ENCODE data around the gene TMEM42.
A peak's percentile ranks its signal among the peaks of the same experiment; 100 is the strongest.

The TMEM42 gene

DNA sequence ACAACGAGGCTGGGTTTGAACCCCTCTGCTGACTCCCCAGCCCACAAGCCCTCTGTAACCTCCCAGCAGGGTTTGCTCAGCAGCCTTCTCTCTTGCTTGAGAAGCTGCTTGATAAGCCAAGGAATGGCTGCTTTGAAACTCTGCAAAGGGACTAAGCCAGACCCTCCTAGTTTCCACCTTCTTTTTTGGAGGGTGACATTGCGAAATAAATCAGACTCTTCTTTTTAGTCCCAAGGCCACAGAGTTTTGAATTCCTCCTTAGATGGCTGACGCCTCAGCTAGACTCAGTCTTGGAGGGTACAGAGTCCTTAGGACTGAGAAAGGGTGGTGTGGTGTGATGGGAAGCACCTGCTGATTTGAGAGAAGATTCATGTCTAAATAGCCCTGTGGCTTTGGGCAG is 13.9 kb downstream of the TMEM42 start:
- no peak for DNase-seq

DNA sequence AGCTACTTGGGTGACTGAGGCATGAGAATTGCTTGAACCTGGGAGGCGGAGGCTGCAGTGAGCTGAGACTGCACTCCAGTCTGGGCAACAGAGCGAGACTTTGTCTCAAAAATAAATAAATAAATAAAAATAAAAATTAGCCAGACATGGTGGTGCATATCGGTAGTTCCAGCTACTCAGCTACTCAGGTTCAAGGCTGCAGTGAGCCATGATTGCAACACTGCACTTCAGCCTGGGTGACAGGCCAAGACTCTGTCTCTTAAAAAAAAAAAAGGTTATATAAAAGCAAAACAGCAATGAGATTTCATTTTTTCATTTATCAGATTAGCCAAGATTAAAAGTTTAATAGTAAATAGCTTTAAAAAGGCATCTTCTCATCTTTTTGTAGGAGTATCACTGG is 15.6 kb downstream of the TMEM42 start:
- no peak for DNase-seq

DNA sequence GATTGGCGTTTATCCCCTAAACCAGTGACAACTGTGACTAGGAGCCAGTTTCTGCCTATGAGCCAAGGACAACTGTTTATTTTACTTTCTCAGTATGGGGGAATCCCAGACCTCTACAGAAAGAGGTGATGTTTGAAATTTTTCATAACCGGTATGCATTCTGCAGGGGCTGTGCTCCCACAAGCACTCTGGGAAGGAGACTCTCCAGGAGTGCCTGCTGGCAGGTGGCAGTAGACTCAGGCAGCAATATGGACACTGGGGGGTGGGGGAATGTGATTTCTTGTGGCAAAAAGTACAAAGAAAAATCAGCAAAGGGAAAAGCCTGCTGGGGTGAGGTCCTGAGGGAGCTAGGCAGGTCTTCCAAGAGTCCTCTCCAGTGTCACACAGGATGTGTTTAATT is 18.6 kb downstream of the TMEM42 start:
- DNase-seq: no peak

DNA sequence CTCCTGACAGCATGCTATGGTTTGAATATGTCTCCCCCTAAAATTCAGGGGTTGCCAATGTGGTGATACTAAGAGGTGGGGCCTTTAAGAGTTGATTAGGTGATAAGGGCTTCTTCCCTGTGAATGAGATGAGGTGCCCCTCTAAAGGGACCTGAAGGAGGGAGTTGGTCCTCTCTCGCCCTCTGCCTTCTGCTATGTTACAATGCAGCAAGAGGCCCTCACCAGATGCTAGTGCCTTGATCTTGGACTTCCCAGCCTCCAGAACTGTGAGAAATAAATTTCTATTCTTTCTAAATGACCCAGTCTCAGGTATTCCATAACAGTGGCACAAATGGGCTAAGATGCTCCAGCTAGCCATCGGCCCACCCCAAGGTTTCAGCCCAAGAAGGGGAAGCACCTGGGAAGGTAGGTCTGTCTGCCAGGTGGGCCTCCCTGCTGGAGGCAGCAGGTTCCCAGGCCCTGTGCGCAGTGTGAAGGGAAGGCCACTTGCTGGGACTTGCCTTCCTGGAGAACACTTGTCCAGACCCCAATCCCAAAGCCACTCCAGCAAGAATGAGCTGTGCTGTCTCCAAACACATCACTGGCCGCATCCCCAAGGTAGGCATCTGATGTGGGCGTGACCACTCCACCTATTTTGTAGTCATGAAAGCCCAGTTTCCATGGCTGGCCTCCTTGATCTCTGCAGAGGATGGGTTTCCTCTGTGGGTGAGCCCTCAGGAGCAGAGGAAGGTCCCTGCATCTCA is 21.7 kb downstream of the TMEM42 start:
- no peak for DNase-seq

DNA sequence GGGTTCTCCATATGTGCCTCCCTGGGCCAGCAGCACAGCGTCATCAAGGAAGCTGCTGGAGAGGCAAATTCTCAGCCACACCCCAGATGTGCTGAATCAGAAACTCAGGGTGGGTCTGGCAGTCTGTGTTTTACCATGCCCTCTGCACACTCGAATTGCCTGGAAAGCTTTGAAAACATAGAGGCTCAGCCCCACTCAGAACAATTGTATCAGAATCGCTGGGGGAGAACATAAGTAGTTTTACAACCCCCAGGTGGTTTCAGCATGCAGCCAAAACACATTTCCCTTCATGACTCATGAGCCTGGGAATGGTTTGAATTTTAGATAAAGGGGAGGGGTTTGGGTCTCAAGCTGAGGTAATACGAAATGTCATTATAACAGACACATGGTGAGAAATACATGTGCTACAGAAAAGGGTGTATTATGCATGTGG is 22.3 kb downstream of the TMEM42 start:
- DNase-seq: no peak

DNA sequence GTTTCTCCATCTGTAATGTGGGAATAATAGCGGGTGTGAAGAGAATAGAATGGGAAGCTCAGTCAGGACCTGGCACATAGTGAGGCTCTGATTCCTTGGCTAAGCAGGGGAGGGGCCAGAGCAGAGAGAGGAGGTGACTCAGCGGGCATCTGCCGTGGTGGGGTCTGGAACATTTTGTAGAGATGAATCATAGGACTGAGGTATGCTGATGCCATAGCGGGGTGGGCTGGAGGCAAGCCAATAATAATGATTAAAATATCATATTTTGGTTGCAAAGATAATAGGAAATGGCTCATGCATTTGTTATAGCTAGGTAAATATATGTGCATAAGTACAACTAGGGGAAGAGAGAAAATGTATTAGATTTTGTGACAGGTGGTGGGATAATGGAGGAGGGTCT is 23.9 kb downstream of the TMEM42 start:
- DNase-seq: no peak

DNA sequence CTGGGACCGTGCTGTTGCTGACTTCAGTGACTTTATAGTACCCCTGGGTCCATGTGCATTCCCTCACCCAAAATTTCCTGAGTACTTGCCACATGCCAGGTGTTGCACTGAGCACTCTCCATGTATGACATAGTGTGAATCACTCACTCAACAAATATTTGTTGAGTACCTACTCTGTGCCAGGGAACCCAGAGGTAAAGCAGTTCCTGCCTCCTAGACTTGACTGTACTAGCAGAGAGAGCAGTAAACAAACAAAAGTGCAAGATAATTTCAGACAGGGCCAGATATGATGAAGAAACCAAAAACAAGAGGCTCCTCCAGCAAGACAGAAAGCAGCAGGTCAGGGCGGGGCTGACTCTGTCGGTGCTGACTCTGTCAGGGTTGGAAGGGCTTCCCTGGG is 24.8 kb downstream of the TMEM42 start:
- no peak for DNase-seq

DNA sequence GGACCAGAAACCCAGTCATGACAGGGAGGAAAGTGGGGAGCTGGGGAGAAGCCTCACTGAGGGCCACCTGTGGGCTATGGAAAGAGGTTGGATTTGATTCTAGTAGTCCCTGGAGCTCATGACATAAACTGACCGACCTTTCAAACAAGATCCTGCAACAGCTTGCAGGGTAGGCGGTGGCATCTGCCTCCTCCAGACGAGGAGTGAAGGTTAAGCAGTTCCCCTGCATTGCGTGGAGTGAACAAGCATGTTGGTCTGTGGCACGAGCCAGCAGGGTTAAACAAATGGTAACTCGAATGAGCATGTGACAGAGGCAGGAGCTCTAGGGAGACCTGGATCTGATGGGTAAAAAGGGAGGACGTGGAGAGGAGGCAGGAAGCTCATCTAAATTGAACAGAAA is 25.4 kb downstream of the TMEM42 start:
- DNase-seq: no peak

DNA sequence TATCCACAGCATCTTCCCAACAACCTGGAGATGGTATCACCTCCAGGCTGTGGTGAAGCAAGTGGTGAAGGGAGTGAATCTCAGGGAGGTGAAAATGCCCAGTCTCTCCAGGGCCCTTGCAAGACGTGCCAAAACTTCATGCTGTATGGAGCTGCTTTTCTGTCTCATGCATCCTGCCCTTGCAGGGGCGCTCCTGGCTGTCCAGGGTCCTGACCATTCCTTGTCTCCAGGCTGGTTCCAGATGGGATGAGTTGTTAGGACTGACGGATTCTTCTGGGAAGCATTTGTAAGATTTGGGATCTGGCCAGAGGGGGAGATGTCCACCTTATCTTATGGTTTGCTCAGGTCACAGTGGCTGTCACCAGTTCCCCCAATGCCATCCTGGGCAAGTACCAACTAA is 28.5 kb downstream of the TMEM42 start:
- no peak for DNase-seq

DNA sequence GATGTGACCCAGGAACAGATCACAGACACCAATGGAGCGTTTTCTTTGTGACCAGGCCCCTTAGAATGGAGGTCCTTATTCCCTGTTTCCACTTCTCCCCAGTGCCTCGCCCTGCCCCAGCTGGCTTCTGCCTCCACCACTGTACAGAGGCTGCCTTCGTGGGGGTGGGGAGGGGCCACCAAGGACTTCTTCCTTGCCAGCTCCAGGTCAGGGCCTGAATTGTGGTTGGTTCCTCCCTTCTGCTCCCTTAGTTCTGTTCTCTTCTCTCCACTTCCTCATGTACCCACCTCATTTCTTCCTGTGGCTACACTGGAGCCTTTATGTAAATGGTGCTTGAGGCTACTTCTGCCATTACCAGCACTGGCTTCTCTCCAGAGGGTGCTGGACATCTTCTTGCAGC is 29.1 kb downstream of the TMEM42 start:
- no peak for DNase-seq

DNA sequence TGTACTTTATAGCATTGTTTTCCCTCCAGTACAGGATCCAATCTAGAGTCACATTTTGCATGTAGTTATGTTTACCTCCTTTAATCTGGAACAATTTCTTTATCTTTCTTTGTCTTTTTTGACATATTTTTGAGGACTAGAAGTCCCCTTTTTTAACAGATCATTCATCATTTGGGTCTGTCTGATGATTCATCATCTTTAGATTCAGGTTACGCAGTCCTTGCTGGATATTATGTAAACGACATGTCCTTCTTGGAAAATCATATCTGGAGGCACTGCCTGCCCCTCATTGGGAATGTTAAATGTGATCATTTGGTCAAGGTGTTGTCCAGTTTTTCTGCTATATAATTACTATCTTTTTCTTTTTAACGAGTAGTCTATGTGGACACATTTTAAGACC is 31.0 kb downstream of the TMEM42 start:
- no peak for DNase-seq

DNA sequence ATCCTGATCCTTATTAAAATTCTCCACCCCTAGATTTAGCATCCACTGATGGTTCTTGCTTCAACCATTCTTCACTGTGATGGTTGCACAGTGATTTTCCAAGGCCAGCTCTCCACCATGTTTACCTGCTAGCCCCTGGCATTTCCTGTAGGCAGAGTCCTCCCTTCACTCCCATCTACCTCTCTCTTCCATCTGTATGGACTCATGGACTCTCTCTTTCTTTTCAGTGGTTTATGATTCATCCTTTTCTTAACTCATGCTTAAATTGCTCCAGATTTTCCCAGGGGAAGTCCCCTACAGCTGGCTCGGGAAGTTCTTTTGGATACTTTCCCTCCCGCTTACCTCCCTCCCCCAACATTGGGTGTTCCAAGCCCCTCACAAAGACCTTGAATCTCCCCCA is 31.4 kb downstream of the TMEM42 start:
- DNase-seq: no peak

DNA sequence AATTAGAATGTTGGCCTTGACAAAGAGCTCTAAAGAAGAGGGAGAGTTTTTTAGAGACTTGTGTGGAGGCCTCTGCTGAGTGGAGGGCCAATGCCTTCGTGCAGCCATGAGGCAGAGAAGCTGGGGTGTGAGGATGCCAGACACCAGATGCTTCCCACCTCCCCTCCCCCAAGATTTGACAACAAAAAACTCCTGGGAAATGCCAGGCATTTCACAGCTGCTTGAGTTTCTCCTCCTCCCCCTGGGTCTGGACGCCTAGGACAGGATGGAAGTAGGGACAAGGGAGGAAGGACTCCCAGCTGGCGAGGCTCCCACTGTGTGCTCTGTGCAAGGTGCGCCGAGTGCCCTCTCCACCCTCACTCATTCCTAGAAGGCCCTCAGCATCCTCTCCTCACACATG is 32.8 kb downstream of the TMEM42 start:
- no peak for DNase-seq

DNA sequence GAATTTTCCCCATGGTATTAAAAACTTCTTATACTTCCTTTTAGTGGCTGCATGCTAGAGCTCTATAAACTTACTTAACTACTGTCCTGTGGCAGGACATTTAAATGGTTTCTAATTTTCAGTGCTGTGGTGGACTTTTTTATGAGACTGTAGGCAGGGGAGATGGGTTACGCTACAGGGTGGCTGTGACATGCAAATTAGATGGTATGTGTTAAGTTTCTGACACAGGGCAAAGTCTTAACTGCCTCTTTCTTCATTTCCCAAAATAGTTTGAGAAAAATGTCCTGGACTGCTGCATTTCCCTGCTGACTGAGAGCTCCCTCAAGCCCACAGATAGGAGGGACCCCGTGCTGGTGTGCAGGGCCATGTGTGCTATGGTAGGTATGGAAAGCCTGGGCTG is 34.7 kb downstream of the TMEM42 start:
- no peak for DNase-seq

DNA sequence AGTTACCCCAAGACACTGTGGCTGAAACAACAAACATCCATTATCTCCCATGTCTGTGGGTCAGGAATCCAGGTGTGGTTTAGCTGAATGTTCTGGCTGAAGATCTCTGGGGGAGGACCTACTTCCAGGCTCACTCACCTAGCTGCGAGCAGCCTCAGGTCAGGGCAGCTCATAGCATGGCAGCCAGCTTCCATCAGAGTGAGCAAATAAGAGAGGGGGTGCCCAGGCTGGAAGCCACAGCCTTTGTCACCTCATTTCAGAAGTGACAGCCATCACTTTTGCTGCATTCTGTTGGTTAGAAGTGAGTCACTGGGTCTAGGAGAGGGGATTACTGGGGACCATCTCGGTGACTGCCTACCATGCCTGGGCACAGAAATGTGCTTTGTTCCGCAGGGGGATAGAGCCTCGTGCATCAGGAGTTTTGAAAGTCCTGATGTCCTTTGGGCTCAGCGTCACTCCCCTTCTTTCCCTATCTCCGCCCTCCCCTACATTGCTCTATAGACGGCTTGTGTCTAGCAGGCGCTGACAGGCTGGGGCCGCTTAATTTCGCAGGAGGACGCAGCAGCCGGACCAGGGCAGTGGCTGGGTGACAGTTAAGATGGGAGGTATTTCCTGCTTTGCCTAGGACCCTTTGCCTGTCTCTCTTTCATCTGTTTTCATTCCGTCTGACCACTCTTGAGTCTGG is 38.1 kb downstream of the TMEM42 start:
- DNase-seq: no peak

DNA sequence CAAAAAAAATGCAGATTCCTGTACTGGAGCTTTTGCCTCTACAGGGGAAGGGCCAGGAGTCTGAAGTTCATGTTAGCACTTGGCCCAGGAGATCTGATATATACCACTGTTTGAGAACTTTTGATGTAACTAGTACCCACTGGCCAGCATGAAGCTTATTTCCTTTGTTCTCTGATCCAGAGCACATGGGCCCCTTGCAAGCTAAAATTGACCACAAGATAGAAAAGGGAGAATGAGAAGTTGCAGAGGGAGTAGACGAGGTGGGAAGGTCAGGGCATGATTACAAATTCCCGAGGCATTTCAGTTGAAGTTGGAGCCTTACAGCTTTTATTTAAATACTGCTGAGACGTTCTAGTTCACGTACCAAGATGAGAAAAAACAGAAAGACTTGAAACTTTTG is 40.9 kb downstream of the TMEM42 start:
- DNase-seq: no peak

DNA sequence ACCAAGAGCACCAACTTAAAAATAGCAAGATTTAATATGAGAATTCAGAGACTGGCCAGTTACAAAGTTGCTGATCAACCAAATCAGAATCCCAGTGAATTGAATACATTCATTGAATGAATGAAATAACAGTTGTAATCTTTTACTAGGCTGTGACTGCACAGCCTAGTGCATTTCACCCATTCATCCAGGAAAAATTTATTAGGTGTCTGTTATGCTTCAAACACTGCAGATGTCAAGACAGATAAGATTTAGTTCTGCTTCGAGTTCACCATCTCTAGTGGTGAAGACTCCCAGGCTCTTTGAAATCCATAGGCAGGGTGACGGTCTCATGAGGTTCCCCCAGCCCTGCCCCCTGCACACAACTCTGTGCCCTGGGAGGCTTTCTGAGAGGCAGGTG is 41.6 kb downstream of the TMEM42 start:
- no peak for DNase-seq

DNA sequence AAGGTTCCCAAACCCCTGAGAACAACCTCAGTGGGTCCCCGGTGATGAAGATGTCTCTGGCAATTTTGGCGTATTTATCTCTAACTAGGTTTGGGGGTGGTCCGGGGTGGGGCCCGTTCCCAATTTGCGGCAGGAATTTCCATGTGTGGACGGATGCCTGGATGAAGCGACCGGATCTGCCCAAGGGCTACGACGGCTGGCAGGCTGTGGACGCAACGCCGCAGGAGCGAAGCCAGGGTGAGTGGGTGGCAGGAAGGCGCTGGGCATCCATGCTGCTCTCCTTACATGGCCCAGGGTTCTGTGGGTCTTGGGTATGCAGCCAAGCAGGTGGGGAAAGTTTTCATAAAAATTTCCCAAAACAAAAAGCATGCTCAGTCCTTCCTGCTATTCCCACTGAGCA is 42.0 kb downstream of the TMEM42 start:
- DNase-seq: no peak

DNA sequence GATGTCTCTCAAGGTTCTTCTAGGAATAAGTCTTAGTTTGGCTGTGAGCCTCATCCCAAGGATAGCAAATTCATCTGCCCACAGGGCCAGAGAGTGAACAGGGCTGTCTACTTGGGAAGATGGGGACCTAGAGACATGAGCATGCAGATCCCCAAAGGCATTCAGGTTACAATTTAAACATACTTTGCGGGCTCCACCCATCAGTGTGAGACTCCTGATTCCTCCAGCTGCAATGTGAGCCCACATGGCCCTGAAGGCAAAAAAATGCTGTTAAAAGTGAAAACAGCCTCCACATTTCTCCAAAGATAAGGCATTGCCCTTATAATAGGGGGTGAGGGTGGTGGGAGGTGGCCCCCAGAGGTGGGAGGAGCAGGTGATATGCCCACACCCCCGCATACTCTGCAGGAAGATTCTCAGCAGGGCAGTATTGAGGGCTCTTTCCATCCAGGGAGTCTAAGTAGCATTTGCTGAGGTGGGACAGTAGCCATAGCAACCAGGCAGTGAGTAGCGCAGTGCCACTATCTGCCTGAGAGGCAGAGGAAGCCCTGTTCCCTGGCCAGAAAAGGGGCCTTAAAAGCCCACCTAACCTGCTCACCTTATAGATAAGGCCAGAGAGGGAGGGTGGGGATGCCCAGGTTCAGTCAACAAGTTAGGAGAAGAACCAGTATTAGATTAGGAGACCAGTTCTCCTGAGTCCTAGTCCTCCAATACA is 43.9 kb downstream of the TMEM42 start:
- DNase-seq: no peak

DNA sequence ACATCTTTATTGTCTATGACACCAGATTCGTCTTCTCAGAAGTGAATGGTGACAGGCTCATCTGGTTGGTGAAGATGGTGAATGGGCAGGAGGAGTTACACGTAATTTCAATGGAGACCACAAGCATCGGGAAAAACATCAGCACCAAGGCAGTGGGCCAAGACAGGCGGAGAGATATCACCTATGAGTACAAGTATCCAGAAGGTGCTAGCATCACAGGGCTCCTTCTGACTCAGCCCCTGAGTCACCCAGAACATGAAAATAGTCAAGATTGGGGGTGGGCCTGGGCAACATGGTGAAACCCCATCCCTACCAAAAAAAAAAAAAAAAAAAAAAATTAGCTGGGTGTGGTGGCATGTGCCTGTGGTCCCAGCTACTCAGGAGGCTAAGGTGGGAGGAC is 45.3 kb downstream of the TMEM42 start:
- peak; percentile 24 for DNase-seq

DNA sequence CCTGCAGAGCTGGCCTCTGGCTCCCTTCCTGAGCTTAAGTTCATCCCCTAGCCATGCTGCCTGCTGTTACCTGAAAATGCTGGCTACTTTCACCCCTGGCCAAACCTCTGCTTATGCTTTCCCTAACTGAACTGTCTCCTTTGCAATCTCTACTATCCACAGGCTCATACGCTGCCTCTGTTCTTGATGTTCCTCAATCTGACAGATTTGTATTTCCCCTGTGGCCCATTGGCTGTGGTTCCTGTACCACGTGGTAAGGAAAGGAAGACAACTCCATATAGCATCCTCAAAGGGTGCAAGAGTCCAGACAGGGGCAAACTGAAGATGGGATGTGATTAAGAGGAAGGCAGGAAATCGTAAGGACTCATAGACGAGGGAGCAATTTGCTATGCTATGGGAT is 45.9 kb downstream of the TMEM42 start:
- no peak for DNase-seq

DNA sequence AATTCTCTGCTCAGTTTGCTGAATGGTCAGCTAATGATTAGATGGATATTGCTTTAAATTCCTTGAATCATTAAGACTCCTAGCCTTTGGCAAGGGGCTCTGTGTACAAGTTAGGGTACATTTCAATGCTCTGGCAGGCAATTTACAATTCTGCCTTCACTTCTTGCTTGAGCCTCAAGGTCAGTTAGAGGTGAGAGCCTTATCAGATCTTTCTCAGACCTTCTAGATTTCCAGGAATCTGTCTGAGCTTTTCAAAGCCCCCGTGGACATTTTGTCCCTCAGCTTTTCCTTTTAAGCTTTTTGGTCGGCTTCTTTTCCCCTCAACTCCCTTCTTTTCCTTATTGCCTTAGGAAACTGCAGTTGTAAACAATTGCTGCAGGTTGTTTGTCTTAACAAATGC is 47.4 kb downstream of the TMEM42 start:
- DNase-seq: no peak

DNA sequence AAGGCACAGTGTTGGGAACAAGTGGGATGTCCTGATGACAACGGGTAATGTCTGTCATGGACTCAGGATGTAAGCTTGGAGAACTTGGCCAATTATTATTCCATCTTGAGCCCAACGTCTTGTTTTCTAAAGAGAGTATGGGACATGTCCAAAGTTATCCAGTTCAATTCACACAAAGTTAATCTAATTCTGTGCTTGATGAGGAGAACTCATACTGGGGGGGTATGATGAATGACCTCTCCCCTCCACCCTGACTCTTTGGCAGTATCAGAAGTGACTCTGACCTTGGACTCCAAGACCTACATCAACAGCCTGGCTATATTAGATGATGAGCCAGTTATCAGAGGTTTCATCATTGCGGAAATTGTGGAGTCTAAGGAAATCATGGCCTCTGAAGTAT is 49.0 kb downstream of the TMEM42 start:
- no peak for DNase-seq

DNA sequence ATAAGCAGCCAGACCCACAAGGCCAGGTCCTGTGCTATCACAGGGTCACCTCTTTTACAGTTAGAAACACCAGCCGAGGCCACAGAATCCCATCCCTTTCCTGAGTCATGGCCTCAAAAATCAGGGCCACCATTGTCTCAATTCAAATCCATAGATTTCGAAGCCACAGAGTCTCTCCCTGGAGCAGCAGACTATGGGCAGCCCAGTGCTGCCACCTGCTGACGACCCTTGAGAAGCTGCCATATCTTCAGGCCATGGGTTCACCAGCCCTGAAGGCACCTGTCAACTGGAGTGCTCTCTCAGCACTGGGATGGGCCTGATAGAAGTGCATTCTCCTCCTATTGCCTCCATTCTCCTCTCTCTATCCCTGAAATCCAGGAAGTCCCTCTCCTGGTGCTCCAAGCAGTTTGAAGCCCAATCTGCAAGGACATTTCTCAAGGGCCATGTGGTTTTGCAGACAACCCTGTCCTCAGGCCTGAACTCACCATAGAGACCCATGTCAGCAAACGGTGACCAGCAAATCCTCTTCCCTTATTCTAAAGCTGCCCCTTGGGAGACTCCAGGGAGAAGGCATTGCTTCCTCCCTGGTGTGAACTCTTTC is 52.3 kb downstream of the TMEM42 start:
- peak; percentile 77 for DNase-seq
